WI38 (cell line): ENCODE measurements around the gene UBA7.

Experiments
- H3K4me3 ChIP-seq: 2 replicates; pipeline ENCODE4 v1.5.1; 2011; ENCODE audit warnings: low read depth, mild to moderate bottlenecking, control low read depth, low read length
- TF ChIP-seq, protein P1 (sequence below): IDR thresholded peaks from 2 replicates; pipeline ENCODE4 v1.5.1; 2012; ENCODE audit warnings: low read depth, mild to moderate bottlenecking, control low read depth, low read length

UBA7 gene

GRCh38 chr3:49799105-49799504 lies 14.6 kb downstream of the UBA7 start:
- TF ChIP-seq, protein P1, sequence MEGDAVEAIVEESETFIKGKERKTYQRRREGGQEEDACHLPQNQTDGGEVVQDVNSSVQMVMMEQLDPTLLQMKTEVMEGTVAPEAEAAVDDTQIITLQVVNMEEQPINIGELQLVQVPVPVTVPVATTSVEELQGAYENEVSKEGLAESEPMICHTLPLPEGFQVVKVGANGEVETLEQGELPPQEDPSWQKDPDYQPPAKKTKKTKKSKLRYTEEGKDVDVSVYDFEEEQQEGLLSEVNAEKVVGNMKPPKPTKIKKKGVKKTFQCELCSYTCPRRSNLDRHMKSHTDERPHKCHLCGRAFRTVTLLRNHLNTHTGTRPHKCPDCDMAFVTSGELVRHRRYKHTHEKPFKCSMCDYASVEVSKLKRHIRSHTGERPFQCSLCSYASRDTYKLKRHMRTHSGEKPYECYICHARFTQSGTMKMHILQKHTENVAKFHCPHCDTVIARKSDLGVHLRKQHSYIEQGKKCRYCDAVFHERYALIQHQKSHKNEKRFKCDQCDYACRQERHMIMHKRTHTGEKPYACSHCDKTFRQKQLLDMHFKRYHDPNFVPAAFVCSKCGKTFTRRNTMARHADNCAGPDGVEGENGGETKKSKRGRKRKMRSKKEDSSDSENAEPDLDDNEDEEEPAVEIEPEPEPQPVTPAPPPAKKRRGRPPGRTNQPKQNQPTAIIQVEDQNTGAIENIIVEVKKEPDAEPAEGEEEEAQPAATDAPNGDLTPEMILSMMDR: no peak

DNA sequence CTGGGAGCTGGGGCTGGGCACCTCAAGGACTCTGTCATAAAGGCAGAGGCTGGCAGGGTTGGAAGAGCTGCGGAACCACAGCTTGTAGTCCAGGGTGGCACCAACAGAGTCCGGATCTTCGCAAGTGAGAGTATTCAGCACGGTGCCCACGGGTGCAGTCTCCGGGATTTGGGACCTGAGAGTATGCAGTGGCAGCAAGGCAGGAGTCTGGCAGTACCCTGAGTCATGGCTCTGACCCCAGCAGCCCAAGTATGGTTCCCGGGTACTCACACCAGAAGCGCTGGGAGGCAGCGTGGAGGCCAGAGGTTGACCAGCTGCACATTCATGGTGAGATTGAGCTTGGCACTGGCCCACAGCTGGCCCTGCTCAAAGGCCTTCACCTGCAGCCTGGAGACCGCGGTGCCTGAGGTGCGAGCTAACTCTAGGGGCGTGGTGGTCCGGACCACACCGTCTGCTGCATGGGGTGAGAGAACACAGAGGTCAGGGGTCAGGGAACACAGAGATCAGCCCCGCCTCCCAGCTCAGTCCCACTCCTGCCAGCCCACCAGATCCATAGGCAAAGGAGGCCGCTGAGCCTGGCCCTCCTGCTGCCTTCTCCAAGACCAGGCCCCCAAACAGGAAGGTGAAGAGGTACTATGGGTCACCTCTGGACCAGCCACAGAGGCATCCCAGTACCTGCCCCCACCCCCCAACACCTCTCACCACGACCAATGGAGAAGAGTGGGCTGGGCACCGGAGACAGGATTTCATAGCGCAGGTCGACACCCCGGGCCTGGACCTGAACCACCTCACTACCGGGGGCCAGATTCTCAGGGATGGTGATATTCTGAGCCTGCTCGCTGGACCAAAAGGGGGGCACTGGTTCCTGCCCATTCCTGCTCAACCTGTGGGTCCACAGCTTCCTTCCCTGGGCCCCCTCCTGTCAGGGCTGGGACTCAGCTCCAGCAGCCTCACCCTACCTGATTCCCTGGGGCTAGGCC lies 18.5 kb downstream of the UBA7 start:
- TF ChIP-seq, protein P1: no peak
- H3K4me3 ChIP-seq: no peak overlapping the region

More at GRCh38 chr3:49799105-49799504, 14.6 kb downstream of the UBA7 start:
- H3K4me3 ChIP-seq: no peak overlapping the region

- TF ChIP-seq, protein P1: no peak
- H3K4me3 ChIP-seq: no peak overlapping the region
Measured at GRCh38 chr3:49794431-49794830, 19.3 kb downstream of the UBA7 start.

- no peak overlapping the region for H3K4me3 ChIP-seq
- TF ChIP-seq, protein P1: no peak
Measured at GRCh38 chr3:49793486-49794085, 20.2 kb downstream of the UBA7 start.

GRCh38 chr3:49792371-49793150 lies 21.2 kb downstream of the UBA7 start:
- no peak overlapping the region for H3K4me3 ChIP-seq
- TF ChIP-seq, protein P1: no peak

- TF ChIP-seq, protein P1: no peak
- no peak overlapping the region for H3K4me3 ChIP-seq
Measured at GRCh38 chr3:49791571-49791970, 22.2 kb downstream of the UBA7 start.
